Esophagus squamous epithelium (tissue), 4 donors: Measurements from ENCODE around the gene FAM3B.

ENCODE experiments used
- POLR2A ChIP-seq, 4 donors: fragments of 450-650 bp; IDR thresholded peaks; one replicate each; pipeline ENCODE4 v1.6.1; 2017; ENCODE audit warnings: antibody characterized with exemption in 4 of 4, mild to moderate bottlenecking in 4 of 4, moderate library complexity in 3 of 4
- TF ChIP-seq, protein P1 (sequence below), 6 experiments: fragments of 450-650 bp in 4 of 6; fragments of 200-600 bp in 2 of 6; sonication (generic) in 2 of 6; IDR thresholded peaks; one replicate each; pipeline ENCODE4 v1.5.1; 2016 to 2019; ENCODE audit warnings: antibody characterized with exemption in 6 of 6, mild to moderate bottlenecking in 4 of 6, moderate library complexity in 4 of 6

DNA sequence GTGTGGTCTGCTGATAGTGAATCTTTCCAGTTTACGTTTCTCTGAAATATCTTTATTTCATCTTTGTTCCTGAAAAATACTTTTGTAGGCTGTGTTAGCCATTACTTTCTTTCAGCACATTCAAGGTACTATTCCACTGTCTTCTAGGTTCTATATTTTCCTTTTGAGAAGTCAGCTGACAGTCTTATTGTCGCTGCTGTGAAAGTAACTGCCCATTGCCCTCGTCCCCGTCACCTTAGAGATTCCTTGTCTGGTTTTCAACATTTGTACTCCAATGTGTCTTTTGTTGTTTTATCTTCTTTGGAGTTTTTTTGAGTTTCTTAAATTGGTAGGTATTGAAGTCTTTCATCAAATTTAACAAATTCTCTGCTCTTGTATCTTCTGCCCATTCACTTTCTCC is 25.4 kb downstream of the FAM3B start:
- TF ChIP-seq POLR2A (IDR thresholded peaks at IDR 0.05), result no peak
- TF ChIP-seq, protein P1, sequence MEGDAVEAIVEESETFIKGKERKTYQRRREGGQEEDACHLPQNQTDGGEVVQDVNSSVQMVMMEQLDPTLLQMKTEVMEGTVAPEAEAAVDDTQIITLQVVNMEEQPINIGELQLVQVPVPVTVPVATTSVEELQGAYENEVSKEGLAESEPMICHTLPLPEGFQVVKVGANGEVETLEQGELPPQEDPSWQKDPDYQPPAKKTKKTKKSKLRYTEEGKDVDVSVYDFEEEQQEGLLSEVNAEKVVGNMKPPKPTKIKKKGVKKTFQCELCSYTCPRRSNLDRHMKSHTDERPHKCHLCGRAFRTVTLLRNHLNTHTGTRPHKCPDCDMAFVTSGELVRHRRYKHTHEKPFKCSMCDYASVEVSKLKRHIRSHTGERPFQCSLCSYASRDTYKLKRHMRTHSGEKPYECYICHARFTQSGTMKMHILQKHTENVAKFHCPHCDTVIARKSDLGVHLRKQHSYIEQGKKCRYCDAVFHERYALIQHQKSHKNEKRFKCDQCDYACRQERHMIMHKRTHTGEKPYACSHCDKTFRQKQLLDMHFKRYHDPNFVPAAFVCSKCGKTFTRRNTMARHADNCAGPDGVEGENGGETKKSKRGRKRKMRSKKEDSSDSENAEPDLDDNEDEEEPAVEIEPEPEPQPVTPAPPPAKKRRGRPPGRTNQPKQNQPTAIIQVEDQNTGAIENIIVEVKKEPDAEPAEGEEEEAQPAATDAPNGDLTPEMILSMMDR (IDR thresholded peaks at IDR 0.05), result no peak
